ENCODE results near the gene ARHGAP26. TPM values are rescaled to one million over a fixed set of nuclear protein-coding genes. Genes with fewer than 3 reads are reported as not detected.

Gene ARHGAP26
- total RNA-seq, 1 donor from 2014 or later, result 42.1 TPM

- Histone ChIP-seq H3K27ac (no peak overlapping the region), H3K36me3 (no peaks in the 10 kb centered on the region), H3K27me3 (ENCODE audit: low read depth) (no peaks in the 10 kb centered on the region), H3K9me3 (no peaks in the 10 kb centered on the region), H3K4me3 (no peak overlapping the region), H3K4me1 (peaks cover 63% of the 10 kb centered on the region)
- no peak for ATAC-seq
- intact Hi-C loops (cut with DNase I), result no loop called here
- DNase-seq, result no peak
- TF ChIP-seq CTCF (IDR thresholded peaks at IDR 0.05), result no peak
Observed at GRCh38 chr5:142780871-142781270, 10.7 kb downstream of the ARHGAP26 start.

- intact Hi-C loops (cut with DNase I), result no loop called here
- H3K4me1 ChIP-seq, result peaks cover 54% of the 10 kb centered on the region
- no peak for DNase-seq
- H3K4me3 ChIP-seq, result no peak overlapping the region
- H3K36me3 ChIP-seq, result no peaks in the 10 kb centered on the region
- no peaks in the 10 kb centered on the region for H3K27me3 ChIP-seq (ENCODE audit: low read depth)
- peak overlapping the region; percentile 16 for H3K27ac ChIP-seq
- H3K9me3 ChIP-seq, result no peaks in the 10 kb centered on the region
- TF ChIP-seq CTCF (IDR thresholded peaks at IDR 0.05), result no peak
- ATAC-seq, result no peak
Observed at GRCh38 chr5:142782976-142783530, 12.9 kb downstream of the ARHGAP26 start.

- intact Hi-C loops (cut with DNase I), result no loop called here
- no peaks in the 10 kb centered on the region for H3K36me3 ChIP-seq
- no peaks in the 10 kb centered on the region for H3K27me3 ChIP-seq (ENCODE audit: low read depth)
- no peaks in the 10 kb centered on the region for H3K9me3 ChIP-seq
- TF ChIP-seq CTCF (IDR thresholded peaks at IDR 0.05), result no peak
- H3K27ac ChIP-seq, result peak overlapping the region; percentile 16
- H3K4me1 ChIP-seq, result peaks cover 52% of the 10 kb centered on the region
- DNase-seq (no peak), ATAC-seq (peak; percentile 38 to 49)
- H3K4me3 ChIP-seq, result no peak overlapping the region
Observed at GRCh38 chr5:142783601-142784341, 13.6 kb downstream of the ARHGAP26 start.

GRCh38 chr5:142784401-142784955 lies 14.3 kb downstream of the ARHGAP26 start:
- H3K27ac ChIP-seq, result no peak overlapping the region
- TF ChIP-seq CTCF (IDR thresholded peaks at IDR 0.05), result no peak
- no peaks in the 10 kb centered on the region for H3K27me3 ChIP-seq (ENCODE audit: low read depth)
- H3K36me3 ChIP-seq, result no peaks in the 10 kb centered on the region
- H3K4me1 ChIP-seq, result peaks cover 49% of the 10 kb centered on the region
- DNase-seq (no peak), ATAC-seq (no peak)
- intact Hi-C loops (cut with DNase I), result no loop called here
- no peaks in the 10 kb centered on the region for H3K9me3 ChIP-seq
- H3K4me3 ChIP-seq, result no peak overlapping the region

- H3K4me3 ChIP-seq, result no peak overlapping the region
- H3K4me1 ChIP-seq, result peaks cover 46% of the 10 kb centered on the region
- TF ChIP-seq CTCF (IDR thresholded peaks at IDR 0.05), result no peak
- H3K9me3 ChIP-seq, result no peaks in the 10 kb centered on the region
- no peak overlapping the region for H3K27ac ChIP-seq
- no peaks in the 10 kb centered on the region for H3K36me3 ChIP-seq
- ATAC-seq (no peak), DNase-seq (no peak)
- no peaks in the 10 kb centered on the region for H3K27me3 ChIP-seq (ENCODE audit: low read depth)
- intact Hi-C loops (cut with DNase I), result no loop called here
Observed at GRCh38 chr5:142785206-142785605, 15.0 kb downstream of the ARHGAP26 start.
